DOHH2 (cell line): ENCODE results near the gene SECISBP2.

Experiments
- H3F3A ChIP-seq: fragments of 200-600 bp; sonication (generic), shearing (Covaris generic); 2 replicates; pipeline ENCODE4 v1.6.0; 2016; ENCODE audit warnings: antibody characterized with exemption, mild to moderate bottlenecking; ENCODE audit not compliant: control insufficient read depth, insufficient read depth
- H3K27ac ChIP-seq: fragments of 200-600 bp; sonication (generic); 2 replicates; pipeline ENCODE4 v1.5.1; 2014; ENCODE audit warnings: low read depth, mild to moderate bottlenecking, low read length, moderate library complexity
- H3K27me3 ChIP-seq: fragments of 200-600 bp; sonication (generic); 2 replicates; pipeline ENCODE4 v1.6.1; 2014; ENCODE audit warnings: mild to moderate bottlenecking, low read length, mixed read lengths; ENCODE audit not compliant: control insufficient read depth
- H3K36me3 ChIP-seq: fragments of 200-600 bp; sonication (generic); 2 replicates; pipeline ENCODE4 v1.6.1; 2014; ENCODE audit warnings: mild to moderate bottlenecking, low read length, moderate library complexity, mixed read lengths; ENCODE audit not compliant: control insufficient read depth
- H3K4me1 ChIP-seq: fragments of 200-600 bp; sonication (generic); 2 replicates; pipeline ENCODE4 v1.6.1; 2014; ENCODE audit warnings: mild to moderate bottlenecking, low read length, mixed read lengths; ENCODE audit not compliant: control insufficient read depth
- H3K4me2 ChIP-seq: fragments of 200-600 bp; sonication (generic); 2 replicates; pipeline ENCODE4 v1.6.0; 2014; ENCODE audit warnings: mild to moderate bottlenecking, low read length, moderate library complexity
- H3K4me3 ChIP-seq: fragments of 200-600 bp; sonication (generic); 2 replicates; pipeline ENCODE4 v1.5.1; 2014; ENCODE audit warnings: mild to moderate bottlenecking, low read length, mixed read lengths
- H3K79me2 ChIP-seq: fragments of 200-600 bp; sonication (generic); 2 replicates; pipeline ENCODE4 v1.6.1; 2014; ENCODE audit warnings: mild to moderate bottlenecking, low read length, mixed read lengths; ENCODE audit not compliant: control insufficient read depth
- H3K9me2 ChIP-seq: fragments of 200-600 bp; sonication (generic); replicated peaks from 2 replicates; pipeline ENCODE4 v1.6.1; 2014; ENCODE audit warnings: mild to moderate bottlenecking, low read length, mixed read lengths; ENCODE audit not compliant: control insufficient read depth
- H3K9me3 ChIP-seq: fragments of 200-600 bp; sonication (generic); 2 replicates; pipeline ENCODE4 v1.6.1; 2014; ENCODE audit warnings: antibody characterized with exemption, low read length, mixed read lengths; ENCODE audit not compliant: control insufficient read depth, insufficient read depth
- H4K20me1 ChIP-seq: fragments of 200-600 bp; sonication (generic); 2 replicates; pipeline ENCODE4 v1.6.0; 2014; ENCODE audit warnings: low read depth, mild to moderate bottlenecking, antibody characterized with exemption, low read length, moderate library complexity; ENCODE audit not compliant: control insufficient read depth, insufficient read depth
- CTCF ChIP-seq: fragments of 200-600 bp; sonication (generic); IDR thresholded peaks from one replicate; pipeline ENCODE4 v1.5.1; 2014; ENCODE audit warnings: antibody characterized with exemption, mild to moderate bottlenecking, low read depth, low read length; ENCODE audit not compliant: poor library complexity, severe bottlenecking
- EZH2phosphoT487 ChIP-seq: fragments of 200-600 bp; sonication (generic); IDR thresholded peaks from 2 replicates; pipeline ENCODE4 v1.6.1; 2017; ENCODE audit warnings: borderline replicate concordance, mild to moderate bottlenecking, antibody characterized with exemption, low read length, moderate library complexity, mixed read lengths

The SECISBP2 gene

DNA sequence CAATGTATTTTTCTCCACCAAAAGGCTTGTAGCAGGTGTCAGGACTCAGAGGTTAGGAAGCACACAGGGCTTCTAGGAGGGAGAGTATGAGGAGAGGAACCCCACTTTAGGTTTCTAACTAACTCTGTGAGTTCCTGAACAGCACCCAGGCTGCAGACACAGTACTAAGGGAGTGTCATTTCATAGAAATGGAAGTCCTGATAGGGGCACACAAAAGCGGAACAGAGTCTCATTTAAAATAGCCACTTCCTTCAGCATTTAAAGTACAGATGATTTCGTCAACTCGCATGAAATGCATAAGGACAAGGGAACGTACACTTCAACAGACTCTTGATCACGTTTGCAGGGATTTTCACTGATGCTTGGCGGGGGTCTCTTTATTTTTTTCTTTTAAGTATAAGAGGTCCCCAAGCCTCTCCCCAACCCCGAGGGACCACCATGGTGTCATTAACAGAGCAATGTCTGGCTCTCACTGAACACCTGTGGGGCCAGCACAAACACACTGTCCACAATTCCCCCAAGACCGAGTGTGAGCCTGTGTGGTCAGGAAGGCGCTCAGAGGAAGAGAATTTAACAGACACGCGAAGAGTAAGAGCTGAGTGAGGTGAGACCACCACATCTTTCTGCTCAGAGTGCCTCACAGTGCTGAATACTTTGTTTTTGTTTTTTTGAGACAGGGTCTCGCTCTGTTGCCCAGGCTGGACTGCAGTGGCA lies 82.3 kb downstream of the SECISBP2 start:
- no peaks in the 10 kb centered on the region for H3K36me3 ChIP-seq

GRCh38 chr9:89402695-89403427 lies 84.6 kb downstream of the SECISBP2 start:
- Histone ChIP-seq H4K20me1 (peaks cover 10% of the 10 kb centered on the region), H3F3A (peaks cover 6% of the 10 kb centered on the region; the same call in 1 of the 2 replicates), H3K79me2 (no peaks in the 10 kb centered on the region), H3K27me3 (no peaks in the 10 kb centered on the region), H3K4me3 (no peak overlapping the region), H3K4me2 (no peak overlapping the region), H3K27ac (no peak overlapping the region), H3K9me2 (no peaks in the 10 kb centered on the region), H3K36me3 (no peaks in the 10 kb centered on the region), H3K4me1 (peaks cover 29% of the 10 kb centered on the region), H3K9me3 (no peaks in the 10 kb centered on the region)
- no peak for TF ChIP-seq EZH2phosphoT487
- TF ChIP-seq CTCF = no peak

More for the DNA sequence above, 82.3 kb downstream of the SECISBP2 start:
- Histone ChIP-seq H3F3A (peaks cover 6% of the 10 kb centered on the region; the same call in 1 of the 2 replicates), H4K20me1 (peaks cover 10% of the 10 kb centered on the region), H3K27ac (0 out of 2 replicates have a peak overlapping the region, but pooled peaks have one; percentile 2), H3K79me2 (no peaks in the 10 kb centered on the region), H3K4me1 (peaks cover 19% of the 10 kb centered on the region), H3K27me3 (no peaks in the 10 kb centered on the region), H3K4me2 (peak overlapping the region; percentile 37), H3K4me3 (peak overlapping the region; percentile 31), H3K9me3 (no peaks in the 10 kb centered on the region), H3K9me2 (no peaks in the 10 kb centered on the region)
- TF ChIP-seq EZH2phosphoT487 = no peak
- no peak for TF ChIP-seq CTCF

- Histone ChIP-seq H3K4me2 (no peak overlapping the region), H3K27ac (no peak overlapping the region), H3K4me1 (peaks cover 29% of the 10 kb centered on the region), H3K27me3 (no peaks in the 10 kb centered on the region), H4K20me1 (peaks cover 10% of the 10 kb centered on the region), H3K4me3 (no peak overlapping the region), H3K79me2 (no peaks in the 10 kb centered on the region), H3F3A (peaks cover 6% of the 10 kb centered on the region; the same call in 1 of the 2 replicates), H3K9me3 (no peaks in the 10 kb centered on the region), H3K9me2 (no peaks in the 10 kb centered on the region), H3K36me3 (no peaks in the 10 kb centered on the region)
- TF ChIP-seq CTCF (no peak), EZH2phosphoT487 (no peak)
These were observed 85.8 kb downstream of the SECISBP2 start for GRCh38 chr9:89404074-89404473.
